ENCODE data around the gene TTLL12. TPM values are rescaled to one million over a fixed set of nuclear protein-coding genes. Genes with fewer than 3 reads are reported as not detected.

The TTLL12 gene
- total RNA-seq, 1 donor from 2014 or later: 40.9 TPM

DNA sequence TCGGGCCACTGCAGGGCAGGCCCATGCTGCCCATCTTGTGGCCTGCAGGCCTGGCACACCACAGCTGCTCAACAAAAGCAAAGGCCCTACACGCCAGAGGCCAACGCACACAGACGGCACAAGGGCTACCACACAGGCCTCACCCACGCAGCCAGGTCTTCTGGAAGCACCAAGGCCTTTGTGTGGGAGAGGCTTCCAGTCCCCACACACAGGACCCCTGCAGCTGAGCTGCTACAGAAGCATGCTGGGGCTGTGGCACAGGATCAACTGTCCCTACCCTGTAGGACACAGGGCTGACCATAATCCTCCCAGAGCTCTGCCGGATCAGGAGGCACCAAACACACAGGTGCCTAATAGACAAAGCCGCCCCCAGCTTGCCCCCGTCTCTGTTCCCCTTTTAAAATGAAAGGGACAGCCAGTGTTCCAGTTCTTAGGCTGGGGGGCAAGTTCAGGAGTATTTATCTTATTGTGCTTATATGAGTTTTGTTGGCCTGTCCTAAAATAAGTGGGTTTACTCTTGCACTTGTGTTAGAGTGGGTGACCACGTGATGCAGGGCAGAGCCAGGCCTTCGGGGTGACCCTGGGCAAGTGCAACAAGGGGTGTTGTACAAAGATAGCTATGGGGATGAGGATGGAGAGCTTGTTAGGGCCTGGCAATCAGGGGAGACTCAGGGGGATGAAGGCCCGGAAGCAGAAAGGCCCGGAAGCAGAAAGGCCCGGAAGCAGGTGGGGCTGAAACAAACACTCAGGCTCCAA is 5.4 kb downstream of the TTLL12 start:
- TF ChIP-seq, protein P1, sequence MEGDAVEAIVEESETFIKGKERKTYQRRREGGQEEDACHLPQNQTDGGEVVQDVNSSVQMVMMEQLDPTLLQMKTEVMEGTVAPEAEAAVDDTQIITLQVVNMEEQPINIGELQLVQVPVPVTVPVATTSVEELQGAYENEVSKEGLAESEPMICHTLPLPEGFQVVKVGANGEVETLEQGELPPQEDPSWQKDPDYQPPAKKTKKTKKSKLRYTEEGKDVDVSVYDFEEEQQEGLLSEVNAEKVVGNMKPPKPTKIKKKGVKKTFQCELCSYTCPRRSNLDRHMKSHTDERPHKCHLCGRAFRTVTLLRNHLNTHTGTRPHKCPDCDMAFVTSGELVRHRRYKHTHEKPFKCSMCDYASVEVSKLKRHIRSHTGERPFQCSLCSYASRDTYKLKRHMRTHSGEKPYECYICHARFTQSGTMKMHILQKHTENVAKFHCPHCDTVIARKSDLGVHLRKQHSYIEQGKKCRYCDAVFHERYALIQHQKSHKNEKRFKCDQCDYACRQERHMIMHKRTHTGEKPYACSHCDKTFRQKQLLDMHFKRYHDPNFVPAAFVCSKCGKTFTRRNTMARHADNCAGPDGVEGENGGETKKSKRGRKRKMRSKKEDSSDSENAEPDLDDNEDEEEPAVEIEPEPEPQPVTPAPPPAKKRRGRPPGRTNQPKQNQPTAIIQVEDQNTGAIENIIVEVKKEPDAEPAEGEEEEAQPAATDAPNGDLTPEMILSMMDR (IDR thresholded peaks at IDR 0.05; ENCODE audit: unreplicated experiment): no peak
- Mint-ChIP-seq H3K36me3 (ENCODE audit: insufficient read depth) (peaks cover 3% of the 10 kb centered on the region), H3K27ac (peak overlapping the region; percentile 60), H3K4me1 (ENCODE audit: low read depth) (no peaks in the 10 kb centered on the region), H3K27me3 (no peaks in the 10 kb centered on the region), H3K4me3 (ENCODE audit: low read depth) (no peak overlapping the region), H3K9me3 (ENCODE audit: low read depth) (no peaks in the 10 kb centered on the region)
- DNase-seq (ENCODE audit: low spot score, unreplicated experiment): no peak

DNA sequence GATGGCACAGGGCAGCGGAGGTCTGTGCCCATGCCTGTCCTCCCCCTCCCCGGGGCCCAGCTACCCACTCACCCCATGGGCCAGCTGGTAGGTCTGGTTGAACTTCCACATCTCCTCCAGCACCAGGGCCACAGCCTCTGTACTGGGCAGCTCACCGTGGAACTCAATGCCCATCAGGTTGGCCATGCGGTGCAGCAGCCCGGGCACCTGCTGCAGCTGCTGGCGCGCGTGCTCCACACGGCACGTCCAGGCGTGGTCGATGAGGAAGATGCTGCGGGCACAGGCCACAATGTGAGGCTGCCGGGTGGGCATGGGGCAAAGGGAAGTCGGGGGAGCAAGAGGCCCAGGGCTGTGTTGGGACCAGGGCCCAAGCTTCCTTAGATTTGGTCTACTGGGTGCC is 6.3 kb downstream of the TTLL12 start:
- DNase-seq (ENCODE audit: low spot score, unreplicated experiment): no peak
- no peaks in the 10 kb centered on the region for H3K9me3 Mint-ChIP-seq (ENCODE audit: low read depth)
- H3K36me3 Mint-ChIP-seq (ENCODE audit: insufficient read depth): peaks cover 3% of the 10 kb centered on the region
- TF ChIP-seq, protein P1 (IDR thresholded peaks at IDR 0.05; ENCODE audit: unreplicated experiment): no peak
- H3K4me1 Mint-ChIP-seq (ENCODE audit: low read depth): no peaks in the 10 kb centered on the region
- no peak overlapping the region for H3K4me3 Mint-ChIP-seq (ENCODE audit: low read depth)
- no peak overlapping the region for H3K27ac Mint-ChIP-seq
- no peaks in the 10 kb centered on the region for H3K27me3 Mint-ChIP-seq

DNA sequence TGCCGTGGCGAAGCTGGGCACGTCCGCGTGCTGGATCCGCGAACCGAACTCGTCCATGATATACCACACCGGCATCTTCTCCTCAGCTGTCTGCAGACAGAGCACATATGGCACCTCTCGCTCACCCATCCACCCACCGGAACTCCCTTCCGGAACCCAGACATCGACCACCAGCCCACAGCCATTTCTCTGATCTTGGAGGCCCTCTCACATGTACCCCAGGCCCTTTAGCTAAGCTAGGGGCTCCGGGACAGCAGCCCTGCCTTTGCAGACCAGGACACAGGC is 7.1 kb downstream of the TTLL12 start:
- H3K27me3 Mint-ChIP-seq: no peaks in the 10 kb centered on the region
- no peaks in the 10 kb centered on the region for H3K4me1 Mint-ChIP-seq (ENCODE audit: low read depth)
- TF ChIP-seq, protein P1 (IDR thresholded peaks at IDR 0.05; ENCODE audit: unreplicated experiment): no peak
- H3K27ac Mint-ChIP-seq: no peak overlapping the region
- H3K4me3 Mint-ChIP-seq (ENCODE audit: low read depth): no peak overlapping the region
- DNase-seq (ENCODE audit: low spot score, unreplicated experiment): no peak
- H3K9me3 Mint-ChIP-seq (ENCODE audit: low read depth): no peaks in the 10 kb centered on the region
- H3K36me3 Mint-ChIP-seq (ENCODE audit: insufficient read depth): peaks cover 3% of the 10 kb centered on the region

DNA sequence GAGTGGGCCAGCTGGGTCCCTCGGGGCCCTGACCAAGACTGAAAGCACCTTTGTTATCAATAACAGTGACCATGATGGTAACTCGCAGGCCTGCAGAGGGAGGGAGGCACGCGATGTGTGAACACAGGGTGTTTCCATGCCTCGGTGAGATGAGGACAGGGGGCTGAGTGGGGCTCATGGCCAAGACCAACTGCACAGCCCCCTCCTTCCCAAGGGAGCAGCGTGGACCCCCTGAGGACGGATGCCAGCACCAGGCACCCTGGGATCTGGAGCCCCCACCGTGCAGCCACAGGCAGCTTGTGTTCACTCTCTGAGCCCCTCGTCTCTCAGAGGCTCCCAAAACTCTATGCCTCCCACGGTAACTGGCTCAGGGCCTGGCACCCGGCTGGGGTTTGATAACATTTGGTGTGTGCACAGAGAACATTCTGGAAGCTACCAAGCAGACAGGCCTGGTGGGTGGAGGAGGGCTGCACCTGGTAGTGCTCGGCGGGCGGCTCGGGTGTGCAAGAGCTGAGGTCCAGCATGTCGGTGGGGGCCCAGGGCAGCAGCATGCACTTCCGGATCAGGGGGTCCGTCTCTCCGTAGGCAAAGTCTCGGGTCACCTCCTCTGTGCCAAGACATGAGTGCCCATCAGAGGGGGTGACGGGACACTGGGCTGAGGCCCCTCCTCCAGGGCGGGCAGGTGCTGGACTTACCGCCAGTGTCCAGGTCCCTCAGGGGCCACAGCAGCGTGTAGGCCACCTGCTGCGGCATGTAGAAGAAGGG is 7.6 kb downstream of the TTLL12 start:
- DNase-seq (ENCODE audit: low spot score, unreplicated experiment): no peak
- peaks cover 3% of the 10 kb centered on the region for H3K36me3 Mint-ChIP-seq (ENCODE audit: insufficient read depth)

DNA sequence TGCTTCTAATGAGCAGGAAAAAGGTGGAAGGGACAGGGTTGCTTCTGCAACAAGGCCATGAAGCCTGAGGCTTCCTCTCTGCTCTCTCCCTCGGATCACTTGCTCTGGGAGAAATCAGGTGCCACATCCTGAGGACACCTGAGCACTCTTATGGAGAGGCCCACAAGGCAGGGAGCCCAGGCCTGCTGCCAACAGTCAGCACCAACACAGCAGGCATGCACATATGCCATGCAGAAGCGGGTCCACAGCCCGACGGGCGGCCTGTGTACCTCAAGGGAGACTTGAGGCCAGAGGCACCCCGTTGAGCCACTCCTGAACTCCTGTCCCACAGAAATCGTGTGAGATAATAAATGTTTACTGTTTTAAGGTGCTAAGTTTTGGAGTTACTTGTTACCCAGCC is 9.5 kb downstream of the TTLL12 start:
- TF ChIP-seq, protein P1 (IDR thresholded peaks at IDR 0.05; ENCODE audit: unreplicated experiment): no peak
- H3K27me3 Mint-ChIP-seq: no peaks in the 10 kb centered on the region
- no peak for DNase-seq (ENCODE audit: low spot score, unreplicated experiment)
- H3K4me3 Mint-ChIP-seq (ENCODE audit: low read depth): no peak overlapping the region
- no peaks in the 10 kb centered on the region for H3K9me3 Mint-ChIP-seq (ENCODE audit: low read depth)
- no peaks in the 10 kb centered on the region for H3K4me1 Mint-ChIP-seq (ENCODE audit: low read depth)
- no peak overlapping the region for H3K27ac Mint-ChIP-seq
- H3K36me3 Mint-ChIP-seq (ENCODE audit: insufficient read depth): peaks cover 5% of the 10 kb centered on the region

More for the DNA sequence above, 7.6 kb downstream of the TTLL12 start:
- Mint-ChIP-seq H3K27ac (no peak overlapping the region), H3K9me3 (ENCODE audit: low read depth) (no peaks in the 10 kb centered on the region), H3K4me3 (ENCODE audit: low read depth) (no peak overlapping the region), H3K27me3 (no peaks in the 10 kb centered on the region), H3K4me1 (ENCODE audit: low read depth) (no peaks in the 10 kb centered on the region)
- TF ChIP-seq, protein P1 (IDR thresholded peaks at IDR 0.05; ENCODE audit: unreplicated experiment): no peak
